ENCODE data around the gene ADD3. TPM values are rescaled to one million over a fixed set of nuclear protein-coding genes. Genes with fewer than 3 reads are reported as not detected.
A peak's percentile ranks its signal among the peaks of the same experiment; 100 is the strongest.

ADD3 gene
- total RNA-seq, 2 experiments from 2014 or later = 85.2 to 85.8 TPM

- no peak for DNase-seq
- Mint-ChIP-seq H3K27me3 (ENCODE audit: low read depth) (no peaks in the 10 kb centered on the region), H3K4me3 (no peak overlapping the region), H3K27ac (no peak overlapping the region), H3K9me3 (no peaks in the 10 kb centered on the region), H3K4me1 (ENCODE audit: low read depth) (peaks cover 61% of the 10 kb centered on the region), H3K36me3 (ENCODE audit: low read depth) (no peaks in the 10 kb centered on the region)
- CTCF ChIA-PET = interaction anchor here (0.6 to 2.2 kb wide), 2 partner anchors 10 to 139 kb away, joined by 3 to 7 read pairs; no protein-coding TSS in a partner anchor
- intact Hi-C loops (cut with micrococcal nuclease) = no loop called here
Observed at GRCh38 chr10:110023785-110024465, 16.1 kb downstream of the ADD3 start.

GRCh38 chr10:110029450-110029849 lies 21.7 kb downstream of the ADD3 start:
- no peaks in the 10 kb centered on the region for H3K36me3 Mint-ChIP-seq (ENCODE audit: low read depth)
- no peaks in the 10 kb centered on the region for H3K9me3 Mint-ChIP-seq
- H3K4me1 Mint-ChIP-seq (ENCODE audit: low read depth) = peaks cover 62% of the 10 kb centered on the region
- no peak overlapping the region for H3K4me3 Mint-ChIP-seq
- no peak for DNase-seq
- H3K27ac Mint-ChIP-seq = no peak overlapping the region
- H3K27me3 Mint-ChIP-seq (ENCODE audit: low read depth) = no peaks in the 10 kb centered on the region
- intact Hi-C loops (cut with micrococcal nuclease) = no loop called here
- CTCF ChIA-PET = interaction anchor here (0.6 to 1.8 kb wide), 4 partner anchors 11 to 47 kb away, joined by 3 to 7 read pairs (median 3); no protein-coding TSS in a partner anchor

GRCh38 chr10:110032801-110033700 lies 25.3 kb downstream of the ADD3 start:
- intact Hi-C loops (cut with micrococcal nuclease) = no loop called here
- Mint-ChIP-seq H3K4me1 (ENCODE audit: low read depth) (peaks cover 75% of the 10 kb centered on the region), H3K9me3 (no peaks in the 10 kb centered on the region), H3K4me3 (no peak overlapping the region), H3K27ac (no peak overlapping the region), H3K27me3 (ENCODE audit: low read depth) (no peaks in the 10 kb centered on the region), H3K36me3 (ENCODE audit: low read depth) (no peaks in the 10 kb centered on the region)
- CTCF ChIA-PET = interaction anchor here (0.6 to 1.6 kb wide), 4 partner anchors 11 to 50 kb away, joined by 3 to 7 read pairs (median 3); no protein-coding TSS in a partner anchor
- DNase-seq = no peak

GRCh38 chr10:110033701-110034235 lies 26.0 kb downstream of the ADD3 start:
- intact Hi-C loops (cut with micrococcal nuclease) = no loop called here
- no peaks in the 10 kb centered on the region for H3K36me3 Mint-ChIP-seq (ENCODE audit: low read depth)
- CTCF ChIA-PET = interaction anchor here (0.6 to 1.6 kb wide), 3 partner anchors 10 to 23 kb away, joined by 3 to 7 read pairs (median 4); no protein-coding TSS in a partner anchor
- DNase-seq = no peak
- no peaks in the 10 kb centered on the region for H3K27me3 Mint-ChIP-seq (ENCODE audit: low read depth)
- no peak overlapping the region for H3K4me3 Mint-ChIP-seq
- H3K27ac Mint-ChIP-seq = no peak overlapping the region
- H3K4me1 Mint-ChIP-seq (ENCODE audit: low read depth) = peaks cover 79% of the 10 kb centered on the region
- H3K9me3 Mint-ChIP-seq = no peaks in the 10 kb centered on the region

- intact Hi-C loops (cut with micrococcal nuclease) = no loop called here
- Mint-ChIP-seq H3K4me1 (ENCODE audit: low read depth) (peaks cover 84% of the 10 kb centered on the region), H3K9me3 (no peaks in the 10 kb centered on the region), H3K36me3 (ENCODE audit: low read depth) (no peaks in the 10 kb centered on the region), H3K27me3 (ENCODE audit: low read depth) (no peaks in the 10 kb centered on the region), H3K4me3 (no peak overlapping the region), H3K27ac (peak overlapping the region; percentile 91)
- no peak for DNase-seq
- CTCF ChIA-PET = interaction anchor here (0.6 to 2.1 kb wide), 12 partner anchors 9 to 150 kb away, joined by 3 to 7 read pairs (median 4); no protein-coding TSS in a partner anchor
Observed at GRCh38 chr10:110034596-110034995, 26.8 kb downstream of the ADD3 start.

GRCh38 chr10:110035070-110035921 lies 27.5 kb downstream of the ADD3 start:
- H3K9me3 Mint-ChIP-seq = no peaks in the 10 kb centered on the region
- no peaks in the 10 kb centered on the region for H3K27me3 Mint-ChIP-seq (ENCODE audit: low read depth)
- no peaks in the 10 kb centered on the region for H3K36me3 Mint-ChIP-seq (ENCODE audit: low read depth)
- intact Hi-C loops (cut with micrococcal nuclease) = loop anchor here (1.0 kb wide), 6 partner anchors 25 to 151 kb away; no protein-coding TSS in a partner anchor
- peaks cover 90% of the 10 kb centered on the region for H3K4me1 Mint-ChIP-seq (ENCODE audit: low read depth)
- H3K27ac Mint-ChIP-seq = peak overlapping the region; percentile 91
- H3K4me3 Mint-ChIP-seq = peak overlapping the region; percentile 36
- peak; percentile 76 for DNase-seq
- CTCF ChIA-PET = interaction anchor here (1.0 to 2.1 kb wide), 18 partner anchors 11 to 151 kb away, joined by 3 to 7 read pairs (median 4); no protein-coding TSS in a partner anchor

GRCh38 chr10:110036640-110037039 lies 28.9 kb downstream of the ADD3 start:
- no peaks in the 10 kb centered on the region for H3K9me3 Mint-ChIP-seq
- no peak for DNase-seq
- peak overlapping the region; percentile 91 for H3K27ac Mint-ChIP-seq
- no peaks in the 10 kb centered on the region for H3K27me3 Mint-ChIP-seq (ENCODE audit: low read depth)
- no peak overlapping the region for H3K4me3 Mint-ChIP-seq
- H3K4me1 Mint-ChIP-seq (ENCODE audit: low read depth) = peaks cover 91% of the 10 kb centered on the region
- intact Hi-C loops (cut with micrococcal nuclease) = loop anchor here (1.0 kb wide), 1 partner anchor 32 kb away; no protein-coding TSS in a partner anchor
- H3K36me3 Mint-ChIP-seq (ENCODE audit: low read depth) = no peaks in the 10 kb centered on the region
- CTCF ChIA-PET = interaction anchor here (1.1 to 2.1 kb wide), 4 partner anchors 11 to 28 kb away, joined by 3 to 5 read pairs (median 4); no protein-coding TSS in a partner anchor

- Mint-ChIP-seq H3K36me3 (ENCODE audit: low read depth) (peaks cover 3% of the 10 kb centered on the region), H3K4me3 (peak overlapping the region; percentile 7), H3K27ac (peak overlapping the region; percentile 54), H3K9me3 (peaks cover 2% of the 10 kb centered on the region), H3K27me3 (ENCODE audit: low read depth) (no peaks in the 10 kb centered on the region), H3K4me1 (ENCODE audit: low read depth) (peaks cover 83% of the 10 kb centered on the region)
- DNase-seq = no peak
- CTCF ChIA-PET = interaction anchor here (0.6 to 0.7 kb wide), 2 partner anchors 18 to 327 kb away, joined by 3 to 6 read pairs; no protein-coding TSS in a partner anchor
- intact Hi-C loops (cut with micrococcal nuclease) = no loop called here
Observed at GRCh38 chr10:110039254-110039653, 31.5 kb downstream of the ADD3 start.

- H3K4me1 Mint-ChIP-seq (ENCODE audit: low read depth) = peaks cover 84% of the 10 kb centered on the region
- CTCF ChIA-PET = no interaction called here
- intact Hi-C loops (cut with micrococcal nuclease) = no loop called here
Observed at GRCh38 chr10:110040108-110040507, 32.3 kb downstream of the ADD3 start.

GRCh38 chr10:110040767-110041478 lies 33.1 kb downstream of the ADD3 start:
- Mint-ChIP-seq H3K27ac (peak overlapping the region; percentile 32), H3K9me3 (peaks cover 4% of the 10 kb centered on the region), H3K27me3 (ENCODE audit: low read depth) (no peaks in the 10 kb centered on the region), H3K4me3 (no peak overlapping the region), H3K4me1 (ENCODE audit: low read depth) (peaks cover 82% of the 10 kb centered on the region), H3K36me3 (ENCODE audit: low read depth) (peaks cover 5% of the 10 kb centered on the region)
- DNase-seq = no peak
- intact Hi-C loops (cut with micrococcal nuclease) = loop anchor here (1.0 kb wide), 1 partner anchor 10 kb away; no protein-coding TSS in a partner anchor
- CTCF ChIA-PET = no interaction called here

More at GRCh38 chr10:110040108-110040507, 32.3 kb downstream of the ADD3 start:
- no peak overlapping the region for H3K27ac Mint-ChIP-seq
- H3K4me3 Mint-ChIP-seq = no peak overlapping the region
- no peaks in the 10 kb centered on the region for H3K27me3 Mint-ChIP-seq (ENCODE audit: low read depth)
- peaks cover 5% of the 10 kb centered on the region for H3K36me3 Mint-ChIP-seq (ENCODE audit: low read depth)
- no peak for DNase-seq
- H3K9me3 Mint-ChIP-seq = peaks cover 4% of the 10 kb centered on the region

- H3K36me3 Mint-ChIP-seq (ENCODE audit: low read depth) = peaks cover 5% of the 10 kb centered on the region
- CTCF ChIA-PET = interaction anchor here (1.4 kb wide), 1 partner anchor 15 kb away, joined by 3 read pairs; no protein-coding TSS in a partner anchor
- no peak for DNase-seq
- peaks cover 4% of the 10 kb centered on the region for H3K9me3 Mint-ChIP-seq
- no peak overlapping the region for H3K4me3 Mint-ChIP-seq
- H3K27me3 Mint-ChIP-seq (ENCODE audit: low read depth) = no peaks in the 10 kb centered on the region
- H3K27ac Mint-ChIP-seq = peak overlapping the region; percentile 32
- intact Hi-C loops (cut with micrococcal nuclease) = loop anchor here (1.0 kb wide), 1 partner anchor 10 kb away; no protein-coding TSS in a partner anchor
- peaks cover 80% of the 10 kb centered on the region for H3K4me1 Mint-ChIP-seq (ENCODE audit: low read depth)
Observed at GRCh38 chr10:110041479-110041829, 33.7 kb downstream of the ADD3 start.

Data from activated naive CD4-positive, alpha-beta T cell treated with anti-CD3 and anti-CD28 coated beads for 36 hours (primary cell).